H1 (cell line): ENCODE results near the gene TBCD. TPM values are rescaled to one million over a fixed set of nuclear protein-coding genes. Genes with fewer than 3 reads are reported as not detected.

Experiments
- CTCF ChIA-PET: fragments of 300-600 bp; sonication (Branson Sonifier 250); formaldehyde crosslinking; loops from one replicate; lab custom pipeline; 2021; ENCODE audit not compliant: partially characterized antibody; lab: Charles Lee
- POLR2A ChIA-PET: fragments of 300-600 bp; sonication (Branson Sonifier 250); formaldehyde crosslinking; loops from one replicate; lab custom pipeline; 2021; ENCODE audit warnings: inconsistent platforms; ENCODE audit not compliant: partially characterized antibody; lab: Charles Lee
- DNase-seq, 2 experiments: peaks; one replicate each; pipeline versions ENCODE4 v3.0.0 to v3.0.0-alpha.2; 2010 to 2022; ENCODE audit warnings: low spot score in 2 of 2, low read depth in 1 of 2, mixed read lengths in 1 of 2
- FAIRE-seq: peaks from 2 replicates; lab custom pipeline; 2011; peaks lifted over from hg19 to GRCh38; lab: Jason Lieb, UNC
- H2AFZ ChIP-seq: 2 replicates; pipeline ENCODE4 v1.8.1; 2012; ENCODE audit warnings: low read length, inconsistent platforms
- H2AK5ac ChIP-seq: 2 replicates; pipeline ENCODE4 v1.6.1; 2013; ENCODE audit warnings: low read depth, low read length
- H2BK120ac ChIP-seq: replicated peaks from 2 replicates; pipeline ENCODE3; 2013; ENCODE audit warnings: low read depth, low read length, inconsistent platforms
- H2BK12ac ChIP-seq: 2 replicates; pipeline ENCODE4 v1.6.1; 2013; ENCODE audit warnings: low read depth, low read length
- H2BK15ac ChIP-seq: 2 replicates; pipeline ENCODE4 v1.6.1; 2013; ENCODE audit warnings: low read length
- H2BK20ac ChIP-seq: 2 replicates; pipeline ENCODE4 v1.6.1; 2013; ENCODE audit warnings: low read length
- H2BK5ac ChIP-seq: 2 replicates; pipeline ENCODE4 v1.6.1; 2013; ENCODE audit warnings: low read depth, low read length
- H3K14ac ChIP-seq: 2 replicates; pipeline ENCODE4 v1.6.1; 2013; ENCODE audit warnings: inconsistent platforms; ENCODE audit not compliant: insufficient read length
- H3K18ac ChIP-seq: 2 replicates; pipeline ENCODE4 v1.6.1; 2013; ENCODE audit warnings: low read length; ENCODE audit errors: extremely low read depth
- H3K23ac ChIP-seq: 2 replicates; pipeline ENCODE4 v1.6.1; 2013; ENCODE audit warnings: inconsistent platforms; ENCODE audit not compliant: insufficient read length
- H3K23me2 ChIP-seq: 2 replicates; pipeline ENCODE4 v1.6.1; 2013; ENCODE audit warnings: low read depth, low read length
- H3K27ac ChIP-seq: 2 replicates; pipeline ENCODE4 v1.6.1; 2011; ENCODE audit warnings: low read depth, low read length, inconsistent platforms
- H3K27me3 ChIP-seq, 4 experiments: replicated peaks in 1 of 4; 1 replicate in 1 of 4; 2 replicates in 3 of 4; pipeline versions ENCODE4 v1.6.1 to v1.8.1; 2011 to 2013; ENCODE audit warnings: low read length in 3 of 4, mild to moderate bottlenecking in 3 of 4, inconsistent platforms in 2 of 4, mixed read lengths in 2 of 4, moderate library complexity in 1 of 4; ENCODE audit not compliant: control insufficient read depth in 3 of 4, insufficient read depth in 3 of 4; ENCODE audit errors: extremely low read depth in 1 of 4
- H3K36me3 ChIP-seq, 4 experiments: 2 replicates each; pipeline versions ENCODE4 v1.6.1 to v1.8.1; 2011 to 2013; ENCODE audit warnings: mild to moderate bottlenecking in 4 of 4, low read length in 3 of 4, moderate library complexity in 2 of 4, control low read depth in 1 of 4, inconsistent platforms in 1 of 4; ENCODE audit not compliant: insufficient read depth in 4 of 4, control insufficient read depth in 2 of 4
- H3K4ac ChIP-seq: replicated peaks from 2 replicates; pipeline ENCODE3; 2013; ENCODE audit warnings: low read length, low read depth, mixed read lengths, inconsistent platforms; ENCODE audit not compliant: insufficient read length
- H3K4me1 ChIP-seq, 4 experiments: replicated peaks in 1 of 4; 1 replicate in 1 of 4; 2 replicates in 3 of 4; pipeline versions ENCODE4 v1.6.1 to v1.8.1; 2011 to 2013; ENCODE audit warnings: low read length in 3 of 4, inconsistent platforms in 2 of 4, mixed read lengths in 1 of 4; ENCODE audit not compliant: insufficient read depth in 4 of 4, control insufficient read depth in 3 of 4
- H3K4me2 ChIP-seq, 2 experiments: 2 replicates each; pipeline versions ENCODE4 v1.6.1 to v1.8.1; 2011 to 2013; ENCODE audit warnings: low read depth in 2 of 2, low read length in 2 of 2, control low read depth in 1 of 2, inconsistent platforms in 1 of 2, mild to moderate bottlenecking in 1 of 2; ENCODE audit not compliant: insufficient read depth in 1 of 2
- H3K4me3 ChIP-seq, 4 experiments: fragments of 200-600, 300-600 bp in 1 of 4; sonication (generic), shearing (Covaris generic), sonication (Bioruptor Twin) in 1 of 4; 2 replicates each; pipeline versions ENCODE4 v1.5.1 to v1.8.1; 2011 to 2016; ENCODE audit warnings: low read length in 4 of 4, low read depth in 3 of 4, control low read depth in 2 of 4, inconsistent platforms in 2 of 4, mild to moderate bottlenecking in 2 of 4, mixed read lengths in 1 of 4, moderate library complexity in 1 of 4; ENCODE audit not compliant: insufficient read depth in 2 of 4; ENCODE audit errors: extremely low read depth in 1 of 4
- H3K56ac ChIP-seq: replicated peaks from 2 replicates; pipeline ENCODE3; 2013; ENCODE audit warnings: low read depth, mild to moderate bottlenecking, mixed read lengths, low read length, inconsistent platforms; ENCODE audit not compliant: insufficient read length
- H3K79me1 ChIP-seq: 2 replicates; pipeline ENCODE4 v1.6.1; 2013; ENCODE audit warnings: low read depth, low read length, control low read depth
- H3K79me2 ChIP-seq, 2 experiments: 2 replicates each; pipeline versions ENCODE4 v1.6.1 to v1.8.1; 2012 to 2013; ENCODE audit warnings: low read length in 2 of 2, mild to moderate bottlenecking in 2 of 2, inconsistent platforms in 1 of 2; ENCODE audit not compliant: insufficient read depth in 2 of 2, control insufficient read depth in 1 of 2
- H3K9ac ChIP-seq, 4 experiments: replicated peaks in 1 of 4; 1 replicate in 1 of 4; 2 replicates in 3 of 4; pipeline versions ENCODE4 v1.6.1 to v1.8.1; 2011 to 2013; ENCODE audit warnings: low read depth in 3 of 4, low read length in 3 of 4, control low read depth in 2 of 4, mild to moderate bottlenecking in 2 of 4, moderate library complexity in 2 of 4, inconsistent platforms in 1 of 4; ENCODE audit errors: extremely low read depth in 1 of 4
- H3K9me3 ChIP-seq, 2 experiments: 2 replicates each; pipeline versions ENCODE4 v1.6.1 to v1.8.1; 2012 to 2013; ENCODE audit warnings: mild to moderate bottlenecking in 2 of 2, moderate library complexity in 2 of 2, control low read depth in 1 of 2, inconsistent platforms in 1 of 2, low read depth in 1 of 2, low read length in 1 of 2, mixed read lengths in 1 of 2; ENCODE audit not compliant: insufficient read depth in 2 of 2
- H4K20me1 ChIP-seq, 2 experiments: replicated peaks in 1 of 2; 2 replicates each; pipeline versions ENCODE3 to v1.8.1; 2011 to 2013; ENCODE audit warnings: inconsistent platforms in 2 of 2, low read length in 2 of 2, mild to moderate bottlenecking in 1 of 2; ENCODE audit not compliant: insufficient read depth in 2 of 2, control insufficient read depth in 1 of 2
- H4K5ac ChIP-seq: 2 replicates; pipeline ENCODE4 v1.6.1; 2013; ENCODE audit warnings: low read length, low read depth, mixed read lengths, inconsistent platforms; ENCODE audit not compliant: insufficient read length
- H4K8ac ChIP-seq: 2 replicates; pipeline ENCODE4 v1.8.0; 2013; ENCODE audit warnings: mild to moderate bottlenecking, moderate library complexity, low read length, inconsistent platforms; ENCODE audit not compliant: insufficient read depth; ENCODE audit errors: extremely low read depth
- H4K91ac ChIP-seq: replicated peaks from 2 replicates; pipeline ENCODE3; 2013; ENCODE audit warnings: low read length, mixed read lengths, inconsistent platforms; ENCODE audit not compliant: insufficient read length
- EGR1 ChIP-seq: IDR thresholded peaks from 2 replicates; pipeline ENCODE4 v1.6.1; 2011; ENCODE audit warnings: low read depth, low read length, borderline replicate concordance
- GTF2F1 ChIP-seq: IDR thresholded peaks from 2 replicates; pipeline ENCODE4 v1.6.1; 2012; ENCODE audit warnings: low read depth, low read length, improper control_type of control experiment, borderline replicate concordance
- HDAC2 ChIP-seq, 2 experiments: fragments of 300-600 bp in 1 of 2; sonication (generic) in 1 of 2; IDR thresholded peaks; 2 replicates each; pipeline ENCODE4 v1.6.1; 2011 to 2012; ENCODE audit warnings: low read depth in 2 of 2, low read length in 2 of 2, mild to moderate bottlenecking in 2 of 2, moderate library complexity in 2 of 2, borderline replicate concordance in 1 of 2, inconsistent platforms in 1 of 2
- HDAC6 ChIP-seq: IDR thresholded peaks from one replicate; pipeline ENCODE4 v1.7.1; 2012; ENCODE audit warnings: low read depth, mild to moderate bottlenecking, inconsistent platforms, low read length, moderate library complexity
- POU5F1 ChIP-seq: IDR thresholded peaks from 2 replicates; pipeline ENCODE4 v1.6.1; 2011; ENCODE audit warnings: low read depth, mild to moderate bottlenecking, low read length, moderate library complexity
- RBBP5 ChIP-seq: IDR thresholded peaks from 2 replicates; pipeline ENCODE4 v1.7.1; 2012; ENCODE audit warnings: low read depth, mild to moderate bottlenecking, inconsistent platforms, low read length, moderate library complexity, borderline replicate concordance
- RFX5 ChIP-seq: IDR thresholded peaks from 2 replicates; pipeline ENCODE4 v1.6.1; 2011; ENCODE audit warnings: low read depth, low read length, improper control_type of control experiment, borderline replicate concordance
- SIX5 ChIP-seq: IDR thresholded peaks from 2 replicates; pipeline ENCODE4 v1.6.1; 2011; ENCODE audit warnings: mild to moderate bottlenecking, low read depth, low read length
- WGBS, 2 experiments: shearing (Covaris generic) in 1 of 2; methylation state at CpG; one replicate each; pipeline versions ENCODE4 v1.1.6 to v1.1.7; 2013 to 2015; ENCODE audit warnings: low lambda C conversion rate in 2 of 2, mixed read lengths in 2 of 2, inconsistent platforms in 1 of 2, low coverage in 1 of 2, missing lambda C conversion rate in 1 of 2; ENCODE audit not compliant: insufficient replicate concordance in 2 of 2, insufficient coverage in 1 of 2, insufficient read length in 1 of 2; ENCODE audit errors: extremely low coverage in 1 of 2, missing lambda C conversion rate in 1 of 2; 5-methylcytosine and 5-hydroxymethylcytosine counted together
- polyA plus RNA-seq, 7 experiments: library from polyadenylated mRNA; depleted of rRNA in 3 of 7; stranded (reverse) in 5 of 7; unstranded in 2 of 7; fragments of >200 nt in 5 of 7; fragments of 200-250 nt in 2 of 7; gene quantifications; 1 replicate in 5 of 7; 2 replicates in 1 of 7; 4 replicates in 1 of 7; pipeline versions ENCODE4 v1.2.1 to v1.2.3, GENCODE V29; 2011 to 2013; ENCODE audit warnings: missing spikeins in 2 of 7, mixed read lengths in 2 of 7
- total RNA-seq: library from RNA; stranded (reverse); fragmentation: NEBNext Ultra II Directional; extraction: Animal tissue kit (Norgen Biotek cat#: 25700); gene quantifications from 2 replicates; pipeline ENCODE4 v1.2.1, GENCODE V29; 2021
- TF ChIP-seq, protein P1 (sequence below): IDR thresholded peaks from 2 replicates; pipeline ENCODE4 v1.6.1; 2011; ENCODE audit warnings: low read depth, mild to moderate bottlenecking, low read length; ENCODE audit not compliant: insufficient read depth
- TF ChIP-seq, protein P2 (sequence below): IDR thresholded peaks from 2 replicates; pipeline ENCODE4 v1.6.1; 2012; ENCODE audit warnings: low read length, inconsistent platforms

TBCD gene
- total and polyA plus RNA-seq, 2 of the 8 experiments (the other 6 are each of a cell fraction or from before 2014, with no cell fraction given) = 118 to 162 TPM

DNA sequence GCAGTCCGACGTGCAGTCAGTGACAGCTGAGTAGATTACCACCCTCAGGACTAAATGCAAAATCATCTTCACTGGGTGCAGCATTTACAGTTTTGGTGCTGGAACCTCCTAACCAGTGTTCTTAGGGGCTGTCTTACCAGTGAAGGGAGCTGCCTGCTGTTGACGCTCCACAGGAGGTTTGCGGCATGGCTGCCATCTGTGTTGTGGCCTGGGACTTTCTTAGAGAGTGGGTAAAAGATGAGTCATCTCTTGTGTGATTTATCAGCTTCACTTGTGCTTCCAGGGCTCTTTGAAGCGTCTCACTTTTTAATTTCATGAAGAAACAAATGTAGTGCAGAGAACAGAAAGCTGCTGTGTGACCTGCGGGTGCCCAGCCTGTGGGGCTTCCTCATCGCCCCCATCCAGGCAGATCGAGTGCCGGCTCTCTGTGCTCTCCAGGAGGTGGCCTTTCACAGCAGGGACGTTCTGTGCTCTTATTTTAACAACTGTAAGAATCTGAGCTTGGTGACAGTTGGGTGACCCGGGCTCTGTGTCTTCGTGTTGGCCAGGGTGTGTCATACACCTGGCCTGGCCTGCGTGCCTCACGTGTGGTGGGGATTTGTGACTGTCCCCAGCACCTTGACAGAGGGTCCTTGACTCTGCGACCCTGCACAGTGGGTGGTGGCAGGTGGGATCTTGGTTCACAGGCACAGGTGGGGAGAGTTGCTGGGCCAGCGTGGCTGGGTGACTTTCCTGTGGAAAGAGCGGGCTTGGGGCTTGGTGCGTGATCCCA, 112.3 kb downstream of the TBCD start:
- H3K79me2 ChIP-seq = peaks cover 0 to 18% of the 10 kb centered on the region in 2 experiments; a peak in 1 of 4 replicates
- no peak overlapping the region for H3K9ac ChIP-seq
- H2AFZ ChIP-seq = no peak overlapping the region
- FAIRE-seq (no peak), DNase-seq (no peak)
- H3K4me1 ChIP-seq = peaks cover 0 to 8% (median 2%) of the 10 kb centered on the region in 4 experiments; a peak in 4 of 7 replicates
- H3K14ac ChIP-seq = no peak overlapping the region
- no peak overlapping the region for H4K5ac ChIP-seq
- H4K8ac ChIP-seq = no peak overlapping the region
- CTCF ChIA-PET = interaction anchor here (0.8 to 2.2 kb wide), 9 partner anchors 9 to 153 kb away, joined by 3 to 6 read pairs (median 3); no protein-coding TSS in a partner anchor
- peaks cover 15% of the 10 kb centered on the region for H3K79me1 ChIP-seq
- no peak overlapping the region for H2BK12ac ChIP-seq
- no peak overlapping the region for H2BK5ac ChIP-seq
- no peak overlapping the region for H3K18ac ChIP-seq
- no peaks in the 10 kb centered on the region for H3K23me2 ChIP-seq
- 90% methylated on average over 18 of the region's 18 CpGs; no CpG with 5 or more reads in 1 of the 2 experiments for WGBS, 2 experiments
- H3K4ac ChIP-seq = no peak overlapping the region
- H3K9me3 ChIP-seq = no peaks in the 10 kb centered on the region
- H2BK15ac ChIP-seq = no peak overlapping the region
- peaks cover 5 to 21% of the 10 kb centered on the region in 2 experiments for H4K20me1 ChIP-seq
- H3K23ac ChIP-seq = no peak overlapping the region
- H3K36me3 ChIP-seq = no peaks in the 10 kb centered on the region
- H2AK5ac ChIP-seq = no peak overlapping the region
- H2BK20ac ChIP-seq = no peak overlapping the region
- no peaks in the 10 kb centered on the region for H3K27me3 ChIP-seq
- H3K4me3 ChIP-seq = no peak overlapping the region
- no peak overlapping the region for H3K56ac ChIP-seq
- H3K4me2 ChIP-seq = no peak overlapping the region
- POLR2A ChIA-PET = no interaction called here
- H4K91ac ChIP-seq = no peak overlapping the region
- H3K27ac ChIP-seq = no peak overlapping the region
- H2BK120ac ChIP-seq = peak overlapping the region; percentile 29
- TF ChIP-seq, protein P1, sequence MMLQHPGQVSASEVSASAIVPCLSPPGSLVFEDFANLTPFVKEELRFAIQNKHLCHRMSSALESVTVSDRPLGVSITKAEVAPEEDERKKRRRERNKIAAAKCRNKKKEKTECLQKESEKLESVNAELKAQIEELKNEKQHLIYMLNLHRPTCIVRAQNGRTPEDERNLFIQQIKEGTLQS = no peak
- TF ChIP-seq GTF2F1 (no peak), RBBP5 (no peak), POU5F1 (no peak), HDAC6 (no peak), RFX5 (no peak), SIX5 (no peak), EGR1 (no peak), HDAC2 (IDR thresholded peaks at IDR 0.05; ENCODE audit: borderline replicate concordance in 1 of 2, low read depth in 2 of 2, low read length in 2 of 2) (no peak)
- TF ChIP-seq, protein P2, sequence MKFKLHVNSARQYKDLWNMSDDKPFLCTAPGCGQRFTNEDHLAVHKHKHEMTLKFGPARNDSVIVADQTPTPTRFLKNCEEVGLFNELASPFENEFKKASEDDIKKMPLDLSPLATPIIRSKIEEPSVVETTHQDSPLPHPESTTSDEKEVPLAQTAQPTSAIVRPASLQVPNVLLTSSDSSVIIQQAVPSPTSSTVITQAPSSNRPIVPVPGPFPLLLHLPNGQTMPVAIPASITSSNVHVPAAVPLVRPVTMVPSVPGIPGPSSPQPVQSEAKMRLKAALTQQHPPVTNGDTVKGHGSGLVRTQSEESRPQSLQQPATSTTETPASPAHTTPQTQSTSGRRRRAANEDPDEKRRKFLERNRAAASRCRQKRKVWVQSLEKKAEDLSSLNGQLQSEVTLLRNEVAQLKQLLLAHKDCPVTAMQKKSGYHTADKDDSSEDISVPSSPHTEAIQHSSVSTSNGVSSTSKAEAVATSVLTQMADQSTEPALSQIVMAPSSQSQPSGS = no peak
